CD14-positive monocyte (primary cell): Measurements from ENCODE around the gene SP100. TPM values are rescaled to one million over a fixed set of nuclear protein-coding genes. Genes with fewer than 3 reads are reported as not detected.

ENCODE experiments used
- DNase-seq, 3 donors: peaks; one replicate each; pipeline ENCODE4 v3.0.0-alpha.2; 2011 to 2022
- H2AFZ ChIP-seq: 2 replicates; pipeline ENCODE4 v1.6.0; 2012; ENCODE audit warnings: mild to moderate bottlenecking, low read depth, low read length, inconsistent platforms; ENCODE audit not compliant: insufficient read depth, poor library complexity, severe bottlenecking
- H3K27ac ChIP-seq, 2 donors: 1 replicate in 1 of 2; 2 replicates in 1 of 2; pipeline ENCODE4 v1.5.1; 2012 to 2013; ENCODE audit warnings: low read length in 2 of 2, control low read depth in 1 of 2, inconsistent platforms in 1 of 2, low read depth in 1 of 2, mild to moderate bottlenecking in 1 of 2
- H3K27me3 ChIP-seq, 2 donors: one replicate each; pipeline versions ENCODE4 v1.6.0 to v1.6.1; 2011 to 2013; ENCODE audit warnings: low read length in 2 of 2; ENCODE audit not compliant: control insufficient read depth in 2 of 2, insufficient read depth in 2 of 2
- H3K36me3 ChIP-seq, 2 donors: replicated peaks in 1 of 2; 1 replicate in 1 of 2; 2 replicates in 1 of 2; pipeline versions ENCODE4 v1.5.1 to v1.6.1; 2012 to 2013; ENCODE audit warnings: low read length in 2 of 2, control low read depth in 1 of 2, inconsistent platforms in 1 of 2, mild to moderate bottlenecking in 1 of 2; ENCODE audit not compliant: insufficient read depth in 2 of 2, control insufficient read depth in 1 of 2
- H3K4me1 ChIP-seq, 2 donors: 1 replicate in 1 of 2; 2 replicates in 1 of 2; pipeline versions ENCODE4 v1.5.1 to v1.6.1; 2012 to 2013; ENCODE audit warnings: low read length in 2 of 2, control low read depth in 1 of 2, inconsistent platforms in 1 of 2, mild to moderate bottlenecking in 1 of 2, moderate library complexity in 1 of 2; ENCODE audit not compliant: insufficient read depth in 2 of 2, control insufficient read depth in 1 of 2
- H3K4me2 ChIP-seq: replicated peaks from 2 replicates; pipeline ENCODE3; 2012; ENCODE audit warnings: low read length, moderate library complexity, mild to moderate bottlenecking; ENCODE audit not compliant: poor library complexity, severe bottlenecking; ENCODE audit errors: extremely low read depth
- H3K4me3 ChIP-seq, 3 experiments: fragments of 200-600 bp in 1 of 3; sonication (generic) in 1 of 3; replicated peaks in 1 of 3; 1 replicate in 2 of 3; 2 replicates in 1 of 3; pipeline ENCODE4 v1.5.1; 2011 to 2013; ENCODE audit warnings: low read length in 3 of 3, mild to moderate bottlenecking in 3 of 3, control low read depth in 2 of 3, low read depth in 2 of 3, inconsistent platforms in 1 of 3, moderate library complexity in 1 of 3
- H3K79me2 ChIP-seq: 2 replicates; pipeline ENCODE4 v1.6.0; 2012; ENCODE audit warnings: mild to moderate bottlenecking, control low read depth, inconsistent platforms, low read length, moderate library complexity; ENCODE audit not compliant: insufficient read depth
- H3K9ac ChIP-seq: 2 replicates; pipeline ENCODE4 v1.6.0; 2017; ENCODE audit warnings: low read length, mild to moderate bottlenecking; ENCODE audit not compliant: insufficient read depth, poor library complexity, severe bottlenecking
- H3K9me3 ChIP-seq, 2 donors: replicated peaks in 1 of 2; 1 replicate in 1 of 2; 2 replicates in 1 of 2; pipeline versions ENCODE4 v1.5.1 to v1.6.1; 2012 to 2013; ENCODE audit warnings: low read length in 2 of 2, control low read depth in 1 of 2; ENCODE audit not compliant: control insufficient read depth in 1 of 2, insufficient read depth in 1 of 2
- H4K20me1 ChIP-seq: 2 replicates; pipeline ENCODE4 v1.6.0; 2012; ENCODE audit warnings: mild to moderate bottlenecking, low read length, control low read depth, moderate library complexity; ENCODE audit not compliant: insufficient read depth
- H3K27ac Mint-ChIP-seq, 7 donors: one replicate each; pipeline ENCODE4 v1.8.0; 2020; ENCODE audit warnings: mild to moderate bottlenecking in 7 of 7, mixed read lengths in 7 of 7, moderate library complexity in 6 of 7, inconsistent platforms in 2 of 7
- H3K27me3 Mint-ChIP-seq, 3 donors: one replicate each; pipeline ENCODE4 v1.8.0; 2021 to 2022; ENCODE audit warnings: low read depth in 3 of 3, mild to moderate bottlenecking in 3 of 3, mixed read lengths in 3 of 3, moderate library complexity in 3 of 3, inconsistent platforms in 1 of 3
- H3K36me3 Mint-ChIP-seq, 2 donors: one replicate each; pipeline ENCODE4 v1.8.0; 2020; ENCODE audit warnings: mixed read lengths in 2 of 2, inconsistent platforms in 1 of 2, mild to moderate bottlenecking in 1 of 2
- H3K4me1 Mint-ChIP-seq: one replicate; pipeline ENCODE4 v1.8.0; 2020; ENCODE audit warnings: mild to moderate bottlenecking, mixed read lengths
- H3K4me3 Mint-ChIP-seq, 2 donors: one replicate each; pipeline ENCODE4 v1.8.0; 2020; ENCODE audit warnings: mild to moderate bottlenecking in 2 of 2, mixed read lengths in 2 of 2, moderate library complexity in 1 of 2
- H3K9me3 Mint-ChIP-seq, 7 donors: one replicate each; pipeline ENCODE4 v1.8.0; 2020 to 2022; ENCODE audit warnings: mixed read lengths in 7 of 7, mild to moderate bottlenecking in 6 of 7, moderate library complexity in 6 of 7, inconsistent platforms in 2 of 7
- CTCF ChIP-seq: fragments of 200-600 bp; IDR thresholded peaks from one replicate; pipeline ENCODE4 v1.8.0; 2022; ENCODE audit warnings: antibody characterized with exemption, mild to moderate bottlenecking
- intact Hi-C, 2 donors: fragments of 100-400 bp; cut with micrococcal nuclease; formaldehyde crosslinking; loops; one replicate each; pipeline versions ENCODE4 v1.15.0 to v1.15.1; 2023
- polyA plus RNA-seq, 3 donors: library from polyadenylated mRNA; depleted of rRNA in 1 of 3; unstranded in 2 of 3; stranded (reverse) in 1 of 3; fragments of 300-500 nt in 2 of 3; fragments of >200 nt in 1 of 3; fragmentation: Illumina TruSeq in 2 of 3; gene quantifications; 1 replicate in 2 of 3; 2 replicates in 1 of 3; pipeline ENCODE4 v1.2.3, GENCODE V29; 2012 to 2021

Gene SP100
- polyA plus RNA-seq, 3 donors, result 68.1 to 101 (median 97.4) TPM

GRCh38 chr2:230457793-230458192, 41.8 kb downstream of the SP100 start:
- peak overlapping the region in 1 of 2 donors; percentile 81 for H3K4me3 Mint-ChIP-seq
- Histone ChIP-seq H3K27me3 (no peaks in the 10 kb centered on the region), H3K9ac (no peak overlapping the region), H4K20me1 (peaks cover 10% of the 10 kb centered on the region), H3K4me1 (peaks cover 30 to 34% of the 10 kb centered on the region in 2 donors), H3K9me3 (peaks cover 4 to 7% of the 10 kb centered on the region in 2 donors), H3K4me3 (peak overlapping the region in 2 of 3 experiments; percentile 11 to 52), H2AFZ (no peak overlapping the region), H3K27ac (peak overlapping the region in 1 of 2 donors; percentile 91), H3K79me2 (peaks cover 53% of the 10 kb centered on the region), H3K36me3 (peaks cover 55 to 88% of the 10 kb centered on the region in 2 donors), H3K4me2 (peak overlapping the region; percentile 66)
- DNase-seq, result no peak
- H3K27me3 Mint-ChIP-seq, result no peaks in the 10 kb centered on the region
- intact Hi-C loops, result loop anchor here in 1 of 2 donors (5.0 kb wide), 1 partner anchor 45 kb away; no protein-coding TSS in a partner anchor
- H3K36me3 Mint-ChIP-seq, result peaks cover 76 to 83% of the 10 kb centered on the region in 2 donors
- H3K4me1 Mint-ChIP-seq, result peaks cover 48% of the 10 kb centered on the region
- peaks cover 6 to 34% (median 18%) of the 10 kb centered on the region in 7 donors for H3K9me3 Mint-ChIP-seq
- H3K27ac Mint-ChIP-seq, result peak overlapping the region; percentile 80 to 95 (median 91)
- TF ChIP-seq CTCF, result no peak

- H3K4me1 Mint-ChIP-seq, result peaks cover 43% of the 10 kb centered on the region
- Histone ChIP-seq H3K4me3 (no peak overlapping the region), H3K36me3 (peaks cover 61 to 88% of the 10 kb centered on the region in 2 donors), H3K27ac (peak overlapping the region in 1 of 2 donors; percentile 91), H3K9me3 (no peaks in the 10 kb centered on the region), H3K9ac (no peak overlapping the region), H2AFZ (no peak overlapping the region), H3K4me2 (no peak overlapping the region), H3K27me3 (no peaks in the 10 kb centered on the region), H3K4me1 (peaks cover 30 to 34% of the 10 kb centered on the region in 2 donors), H4K20me1 (peaks cover 19% of the 10 kb centered on the region), H3K79me2 (peaks cover 38% of the 10 kb centered on the region)
- TF ChIP-seq CTCF, result no peak
- no peak overlapping the region for H3K4me3 Mint-ChIP-seq
- peaks cover 2 to 23% (median 8%) of the 10 kb centered on the region in 7 donors for H3K9me3 Mint-ChIP-seq
- intact Hi-C loops, result loop anchor here in 1 of 2 donors (5.0 kb wide), 1 partner anchor 47 kb away; no protein-coding TSS in a partner anchor
- H3K27me3 Mint-ChIP-seq, result no peaks in the 10 kb centered on the region
- peak overlapping the region; percentile 48 to 93 (median 84) for H3K27ac Mint-ChIP-seq
- peak in 2 of 3 donors; percentile 41 to 46 for DNase-seq
- H3K36me3 Mint-ChIP-seq, result peaks cover 75 to 83% of the 10 kb centered on the region in 2 donors
Observed at GRCh38 chr2:230459216-230459615, 43.2 kb downstream of the SP100 start.
